GM21360 (cell line): ENCODE results near the gene RNF144A.

Experiments used
- ATAC-seq: cut with Tn5 transposase; IDR thresholded peaks from one replicate; pipeline ENCODE4 v1.9.1; 2021; ENCODE audit warnings: mild to moderate bottlenecking, moderate library complexity; ENCODE audit not compliant: unreplicated experiment

Gene RNF144A

DNA sequence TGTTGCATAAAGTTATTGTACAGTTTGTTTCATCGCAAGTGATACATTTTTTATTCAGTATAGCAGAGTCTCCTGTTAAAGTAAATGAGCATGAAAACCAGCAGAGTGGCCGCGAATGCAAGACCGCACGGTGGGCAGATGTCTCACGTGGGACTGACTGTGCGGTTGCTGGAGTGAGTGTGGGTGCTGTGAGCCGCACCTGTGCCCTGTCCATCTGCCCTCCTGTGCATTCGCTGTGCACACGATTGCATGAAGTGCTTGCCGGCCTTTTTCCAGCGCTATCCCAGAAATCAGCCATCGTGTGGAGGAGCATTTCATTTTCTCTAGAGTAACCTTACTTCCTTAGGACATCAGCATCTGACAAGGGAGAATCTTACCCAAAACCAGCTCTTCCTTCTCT is 118.7 kb downstream of the RNF144A start:
- no peak for ATAC-seq

DNA sequence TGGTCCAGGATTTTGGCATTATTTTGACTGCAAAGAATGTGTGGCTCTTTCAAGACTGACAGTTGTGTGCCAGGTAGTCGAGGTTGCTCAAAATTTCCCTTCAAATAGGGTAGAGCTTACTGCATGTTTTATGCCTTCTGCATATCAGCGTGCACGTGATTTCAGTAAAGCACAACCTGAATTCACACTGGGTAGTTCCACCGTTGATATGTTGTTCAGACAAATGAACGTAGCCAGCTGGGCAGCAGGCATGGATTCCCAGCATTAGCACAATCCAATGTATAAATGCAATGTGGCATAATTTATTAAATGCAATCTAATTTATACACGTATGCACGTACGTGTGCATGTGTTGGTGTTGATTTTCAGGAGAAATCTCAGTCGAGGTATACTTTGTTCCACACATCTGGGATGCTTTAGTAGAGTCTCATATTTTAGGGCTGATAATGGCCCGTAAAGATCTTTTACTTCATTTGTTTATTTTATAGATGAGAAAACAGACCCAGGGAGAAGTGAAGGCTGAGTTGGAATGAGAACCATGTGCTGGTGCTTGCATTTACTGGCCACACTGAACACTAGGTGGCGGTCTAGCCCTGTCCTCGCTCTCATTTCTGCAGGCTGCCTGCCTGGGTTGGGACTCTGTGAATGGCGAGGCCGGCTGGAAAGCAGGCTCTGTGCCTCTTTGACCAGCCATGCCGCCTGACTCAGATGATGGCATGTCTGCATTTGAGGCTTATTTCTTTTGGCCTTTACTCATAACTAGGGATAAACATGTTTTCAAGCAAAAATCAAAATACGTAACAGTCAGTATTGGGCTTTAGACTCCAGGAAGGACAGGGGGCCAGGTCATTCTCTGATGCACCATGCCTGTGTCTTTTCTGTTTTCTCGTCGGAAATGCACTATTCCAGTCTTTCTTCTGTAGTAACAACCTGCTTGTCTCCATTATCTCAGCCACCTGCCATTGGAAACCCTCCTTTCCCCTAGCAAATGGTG is 120.4 kb downstream of the RNF144A start:
- ATAC-seq: peak; percentile 88

DNA sequence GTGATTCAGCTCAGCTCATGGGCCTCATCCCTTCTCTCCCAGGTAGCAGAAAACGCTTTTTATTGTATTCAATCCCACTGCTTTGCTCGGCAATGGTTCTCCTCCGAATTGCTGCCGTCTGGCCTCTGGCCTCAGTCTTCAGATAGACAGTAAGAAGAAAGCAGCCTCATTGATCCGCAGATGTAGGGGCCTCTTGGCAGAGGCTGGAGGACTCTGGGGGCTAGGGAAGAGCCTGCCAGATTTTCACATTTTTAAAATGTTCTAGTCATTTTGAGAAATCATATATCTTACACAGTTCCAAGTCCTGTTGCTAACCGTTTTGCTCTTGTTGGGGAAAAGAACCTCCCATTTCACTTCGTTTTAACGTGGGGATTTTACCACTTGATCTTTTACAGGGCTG is 123.3 kb downstream of the RNF144A start:
- ATAC-seq: no peak

DNA sequence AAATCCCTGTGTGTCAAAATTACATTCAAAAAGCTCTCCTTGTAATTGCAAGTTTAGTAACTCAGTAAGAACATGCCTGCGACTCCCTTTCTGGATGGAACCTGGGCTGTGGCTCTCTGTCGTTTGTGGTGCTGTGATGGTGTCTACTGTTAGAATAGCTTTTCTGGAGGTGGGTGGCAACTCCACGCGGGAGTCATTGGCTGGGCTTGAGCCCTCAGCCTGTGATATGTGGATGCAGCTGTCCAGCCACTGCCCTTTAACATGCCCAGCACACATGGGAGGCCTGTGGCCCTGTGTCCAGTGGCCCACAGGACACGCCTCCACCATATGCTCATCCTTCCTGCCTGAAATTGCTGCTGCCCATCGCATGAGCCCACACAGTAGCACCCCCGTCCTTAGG is 124.2 kb downstream of the RNF144A start:
- ATAC-seq: no peak

DNA sequence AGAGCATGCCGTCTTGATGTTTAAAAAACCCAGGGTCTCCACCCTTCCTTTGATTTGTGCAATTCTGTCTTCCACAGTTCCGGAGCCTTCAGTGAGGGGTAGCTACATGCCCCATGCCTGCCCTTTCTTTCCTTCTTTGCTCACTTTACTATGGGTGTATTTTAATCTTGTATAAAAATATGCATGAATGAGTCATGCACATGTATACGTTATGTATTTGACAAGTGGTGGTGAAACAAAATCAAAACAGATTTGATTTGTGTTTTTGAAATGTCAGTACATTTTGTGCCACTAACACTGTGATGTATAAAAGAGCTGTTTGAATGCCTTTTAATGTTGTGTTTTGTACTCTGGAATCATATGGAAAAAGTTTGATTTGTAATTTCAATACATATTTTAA is 126.5 kb downstream of the RNF144A start:
- no peak for ATAC-seq

DNA sequence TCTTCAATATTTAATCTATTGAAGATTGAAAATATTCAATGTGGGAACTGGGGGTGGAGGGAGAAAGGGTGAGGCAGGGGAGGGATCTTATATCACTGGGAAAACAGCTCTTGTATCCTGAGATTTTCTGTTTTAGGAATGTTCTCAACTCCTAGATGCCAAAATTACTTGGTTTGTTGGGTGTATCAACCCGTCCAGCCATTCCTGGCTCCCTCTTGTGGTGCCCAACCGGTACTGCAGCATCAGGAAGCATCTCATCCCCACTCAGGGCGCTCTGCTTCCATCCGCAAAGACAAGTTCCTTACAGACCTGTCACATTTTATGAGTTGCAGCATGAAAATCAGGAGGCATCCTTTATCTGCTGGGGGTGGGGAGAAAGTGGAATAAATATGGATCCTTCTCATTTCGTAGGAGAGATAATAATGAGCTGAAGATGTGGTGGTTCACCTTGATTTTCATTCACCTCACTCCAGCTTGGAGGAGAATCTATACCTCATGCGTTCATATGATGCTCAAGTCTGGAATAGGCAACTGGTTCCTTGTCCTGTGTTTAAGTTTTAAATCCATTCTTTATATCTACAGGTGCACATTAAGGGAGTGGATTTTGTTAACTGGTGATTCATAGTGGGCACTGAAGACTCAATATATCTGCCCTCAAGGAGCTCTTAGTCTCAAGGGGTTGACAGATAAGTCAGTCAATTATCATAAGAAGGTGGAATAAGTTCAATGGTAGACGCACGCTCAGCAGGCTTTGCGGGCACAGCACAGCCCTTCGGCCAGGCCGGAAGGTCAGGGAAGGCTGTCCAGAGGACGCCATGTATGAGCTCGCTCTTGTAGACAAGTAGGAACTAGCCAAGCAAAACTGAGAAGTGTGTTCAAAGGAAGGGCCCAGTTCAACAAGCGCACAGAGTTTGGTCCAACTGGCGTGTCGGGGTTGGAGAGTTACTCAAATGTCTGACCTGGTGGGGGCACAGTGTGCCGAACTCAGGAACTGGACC is 127.3 kb downstream of the RNF144A start:
- peak; percentile 60 for ATAC-seq

DNA sequence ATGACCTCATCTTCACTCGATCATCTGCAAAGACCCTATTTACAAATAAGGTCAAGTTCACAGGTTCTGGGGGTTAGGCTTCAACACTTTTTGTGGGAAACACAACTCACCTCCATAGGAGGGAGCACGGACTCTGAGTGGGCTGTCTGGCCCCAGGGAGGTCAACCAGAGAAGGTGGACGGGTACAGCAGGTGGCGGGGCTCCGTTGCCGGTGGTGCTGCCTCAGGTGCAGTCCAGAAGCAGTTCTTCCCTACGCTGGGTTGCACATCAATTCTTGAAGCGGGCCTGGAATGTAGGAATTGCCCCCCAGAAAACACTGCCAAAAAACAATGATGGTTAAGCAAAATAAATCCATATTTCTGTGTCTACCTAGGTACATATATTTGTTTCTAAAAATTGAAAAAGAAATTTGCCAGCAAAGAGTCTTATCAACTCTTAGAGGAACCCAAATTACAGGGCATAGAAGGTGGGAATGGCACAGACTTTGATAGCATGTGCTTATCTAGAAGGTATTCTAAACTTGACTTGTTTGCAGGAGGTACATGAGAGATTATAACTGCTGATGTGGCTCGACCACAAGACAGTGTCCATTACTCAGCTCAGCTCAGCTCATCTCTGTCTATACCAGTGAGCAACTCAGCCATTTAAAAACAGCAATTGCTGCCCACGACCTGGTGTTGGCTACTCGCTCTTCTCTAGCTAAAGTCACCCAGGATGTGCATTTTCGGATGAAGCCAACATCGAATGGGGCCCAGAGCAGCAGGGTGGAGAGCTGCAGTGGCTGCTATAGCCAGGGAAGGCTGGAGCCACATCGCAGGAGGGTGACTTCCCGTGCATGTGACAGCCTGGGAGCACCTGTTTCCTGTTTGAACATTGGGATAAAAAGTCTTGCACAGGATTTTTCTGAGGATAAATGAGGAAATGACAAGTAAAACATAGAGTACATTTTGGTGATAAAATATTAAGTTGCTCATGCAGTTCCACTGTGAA is 128.7 kb downstream of the RNF144A start:
- ATAC-seq: no peak

DNA sequence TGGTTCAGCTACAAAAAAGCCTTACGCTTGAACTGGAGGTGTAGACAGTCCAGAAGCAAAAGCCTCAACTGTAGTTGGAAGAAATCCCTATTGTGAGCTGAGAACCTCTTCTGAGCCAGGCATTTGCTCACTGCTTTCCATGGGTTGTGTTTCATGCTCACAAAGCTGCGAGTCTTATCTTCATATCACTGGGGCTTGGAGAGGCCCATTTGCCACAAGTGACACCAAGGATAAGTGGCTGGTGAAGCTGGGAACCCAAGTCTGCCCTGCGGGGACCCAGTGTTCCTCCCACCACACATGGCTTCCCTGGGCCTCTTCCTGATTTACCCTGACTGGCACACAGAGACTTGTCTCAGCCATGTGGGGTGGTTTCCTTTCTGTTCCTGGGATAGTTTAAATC is 130.4 kb downstream of the RNF144A start:
- no peak for ATAC-seq

DNA sequence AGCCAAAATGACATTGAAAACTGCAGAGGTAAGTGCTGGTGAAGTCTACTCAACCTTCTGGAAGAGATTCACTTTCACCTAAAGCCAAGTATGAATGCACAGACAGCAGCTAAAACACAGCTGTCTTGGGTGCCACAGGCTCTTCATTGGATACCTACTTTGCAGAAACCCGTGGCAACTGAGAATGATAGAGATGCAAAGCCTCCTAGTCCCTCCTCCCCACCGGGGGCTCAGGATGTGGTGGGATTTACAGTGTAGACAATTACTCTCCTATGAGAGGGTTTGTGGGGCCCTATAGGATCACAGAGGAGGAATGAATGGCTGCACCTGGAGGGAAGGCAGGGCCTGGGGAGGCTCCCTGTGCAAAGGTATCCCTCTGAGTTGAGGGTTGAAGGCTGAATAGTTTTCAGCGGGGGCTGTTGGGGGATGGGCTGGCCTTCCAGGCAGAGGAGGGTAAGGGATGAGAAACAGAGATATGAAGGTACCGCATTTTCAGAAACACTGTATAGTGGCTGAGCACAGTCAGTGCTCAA is 131.6 kb downstream of the RNF144A start:
- no peak for ATAC-seq

DNA sequence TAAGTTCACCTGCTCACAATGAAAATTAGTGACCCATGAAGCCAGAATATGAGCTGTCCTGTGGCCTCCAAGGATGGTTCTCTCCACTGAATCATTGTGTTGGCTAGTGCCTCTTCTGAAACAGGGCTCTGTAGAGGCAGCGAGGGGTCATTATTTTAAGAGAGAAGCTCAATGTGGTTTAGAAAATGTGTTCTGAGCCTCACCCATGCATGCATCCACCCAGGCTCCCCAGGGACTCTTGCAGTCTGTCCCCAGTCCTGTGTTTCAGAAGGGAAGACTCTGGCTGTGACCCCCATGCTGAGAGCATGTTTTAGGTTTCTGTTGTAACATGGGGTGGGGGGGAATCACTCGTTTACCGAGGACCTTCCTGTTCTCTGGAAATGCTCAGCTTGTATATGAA is 135.2 kb downstream of the RNF144A start:
- ATAC-seq: peak; percentile 89

DNA sequence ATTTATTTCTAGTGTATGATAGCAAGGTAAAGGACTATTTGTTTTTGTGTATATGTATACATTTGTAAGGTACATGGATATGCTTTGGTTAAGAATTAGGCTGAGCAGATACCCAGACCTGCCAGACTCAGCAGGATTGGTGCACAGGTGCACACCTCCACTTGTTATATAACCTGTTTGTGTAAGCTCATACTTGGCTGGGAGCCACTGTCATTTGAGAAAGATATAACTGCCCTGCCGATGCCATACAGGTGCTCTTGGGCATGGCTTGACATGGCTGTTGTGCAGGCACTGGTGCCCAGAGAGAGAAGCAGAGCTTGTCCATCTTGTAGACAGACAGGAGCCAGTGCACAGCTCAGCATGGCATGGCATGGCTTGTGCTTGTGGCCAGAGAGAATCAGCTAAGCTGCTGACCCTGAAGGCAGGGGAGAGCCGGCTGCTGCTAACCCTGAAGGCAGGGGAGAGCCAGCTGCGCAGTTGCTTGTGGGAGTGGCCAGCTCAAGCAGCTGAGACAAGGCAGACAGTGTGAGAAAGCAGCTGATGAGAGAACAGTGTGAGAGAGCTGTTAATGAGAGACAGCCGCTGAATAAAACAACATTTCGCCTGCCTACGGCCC is 136.5 kb downstream of the RNF144A start:
- ATAC-seq: no peak

DNA sequence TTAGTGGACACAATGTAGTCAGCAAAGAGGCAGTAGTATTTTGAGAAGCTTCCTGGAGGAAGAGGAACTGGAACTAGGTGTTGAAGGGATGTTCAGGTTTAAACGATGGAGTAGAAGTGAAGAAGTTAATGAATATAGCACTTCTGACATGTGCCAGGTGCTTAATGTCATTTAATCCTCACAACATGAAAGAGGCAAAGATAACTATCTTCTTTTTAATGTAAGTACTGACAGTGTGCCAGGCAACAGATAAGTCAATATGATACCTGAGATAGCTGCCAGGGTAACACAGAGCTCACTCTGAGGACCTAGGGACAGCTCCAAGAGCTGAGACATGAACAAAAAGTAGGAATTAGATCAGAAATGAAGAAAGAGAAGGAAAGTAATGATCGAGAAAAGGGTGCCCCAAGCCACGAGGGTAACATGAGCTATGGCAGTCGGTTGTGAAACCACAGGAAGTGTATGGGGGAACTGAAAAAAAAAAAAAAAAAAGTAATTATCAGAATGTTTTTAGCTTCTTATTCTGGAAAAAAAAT is 140.7 kb downstream of the RNF144A start:
- ATAC-seq: no peak

DNA sequence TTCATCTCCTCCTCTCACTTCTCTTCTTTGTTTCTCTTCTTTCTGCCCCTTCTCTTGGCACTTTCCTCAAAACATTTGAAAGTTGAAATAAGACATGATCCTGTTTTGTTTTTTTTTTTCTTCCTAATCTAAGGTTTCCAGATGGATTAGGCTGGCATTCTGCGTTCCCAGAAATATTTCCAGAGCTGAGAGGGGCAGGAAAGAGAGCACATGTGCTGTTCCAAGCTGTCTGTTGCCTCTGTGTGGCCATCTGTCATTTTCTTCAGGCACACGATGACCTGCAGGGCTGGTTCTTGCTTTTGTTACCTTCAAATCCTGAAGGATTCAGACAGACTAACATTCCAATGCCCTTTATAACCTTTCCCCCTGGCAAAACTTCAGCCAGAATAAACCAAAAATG is 142.9 kb downstream of the RNF144A start:
- ATAC-seq: no peak

DNA sequence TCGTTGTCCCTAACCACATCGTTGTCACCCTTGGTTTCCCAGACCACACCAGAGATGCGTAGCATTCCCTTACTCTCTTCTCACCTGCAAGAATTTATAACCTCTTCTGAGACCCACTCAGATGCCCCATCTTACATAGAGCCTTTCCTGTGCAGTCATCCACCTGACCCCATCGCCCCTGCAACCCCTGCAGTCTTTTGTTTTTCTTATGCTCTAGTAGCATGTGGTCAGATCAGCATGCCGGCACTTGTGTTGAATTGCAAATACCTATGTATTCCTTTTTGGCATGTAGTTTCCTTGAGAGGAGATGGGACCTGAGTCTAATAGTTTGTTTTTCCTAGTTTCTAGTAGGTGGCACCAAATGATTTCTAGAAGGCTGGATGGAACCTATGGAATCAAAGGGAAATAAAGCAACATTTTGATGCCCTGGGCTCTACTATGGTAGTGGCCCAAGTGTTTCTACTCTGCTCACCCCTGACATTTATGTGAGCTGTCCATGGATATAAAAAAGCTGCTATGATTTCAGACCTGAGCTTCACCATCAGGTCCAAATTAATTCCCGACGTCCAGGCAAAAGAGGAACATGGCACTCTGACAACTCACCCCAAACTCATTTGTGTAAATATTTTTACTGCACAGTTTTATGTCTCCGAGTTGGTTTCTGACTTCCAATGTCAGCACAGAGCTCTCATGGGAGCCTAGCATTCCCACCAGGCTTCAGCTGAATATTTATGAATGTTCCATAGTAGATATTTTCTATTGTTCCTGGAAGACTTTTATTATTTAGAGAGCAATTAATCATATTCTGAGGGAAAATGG is 143.6 kb downstream of the RNF144A start:
- ATAC-seq: no peak

DNA sequence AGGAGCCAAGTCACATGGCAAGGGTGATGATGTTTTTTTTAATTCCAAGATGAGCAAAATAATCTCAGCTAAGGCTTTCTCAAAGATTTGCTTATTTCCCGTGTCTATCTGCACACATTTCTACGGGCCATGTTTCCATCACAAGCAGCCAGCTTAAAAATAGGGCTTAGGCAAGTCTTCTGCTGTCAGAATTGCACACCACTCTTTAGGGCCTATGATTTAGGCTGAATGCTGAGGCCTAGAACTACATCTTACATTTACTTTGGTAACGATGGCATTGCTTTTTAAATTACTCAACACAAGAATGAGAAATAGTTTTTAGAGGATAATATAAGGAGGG is 144.2 kb downstream of the RNF144A start:
- no peak for ATAC-seq

DNA sequence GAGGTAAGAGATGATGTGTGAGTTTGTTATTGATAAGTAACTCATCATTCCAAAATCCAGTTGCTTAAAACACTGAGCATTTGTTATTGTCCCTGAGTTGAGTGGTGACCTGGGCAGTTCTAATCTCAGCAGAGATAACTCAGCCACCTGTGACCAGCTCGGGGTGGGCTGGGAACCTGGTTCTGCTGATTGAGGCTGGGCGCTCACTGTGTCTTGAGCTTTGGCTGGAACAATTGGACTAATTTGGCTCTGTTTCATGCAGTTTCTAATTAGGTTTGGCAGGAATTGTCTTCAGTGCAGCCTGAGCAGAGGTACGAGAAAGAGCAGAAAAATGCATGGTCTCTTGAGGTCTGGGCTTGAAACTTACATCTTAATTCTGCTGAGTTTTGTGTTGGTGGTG is 144.7 kb downstream of the RNF144A start:
- no peak for ATAC-seq

DNA sequence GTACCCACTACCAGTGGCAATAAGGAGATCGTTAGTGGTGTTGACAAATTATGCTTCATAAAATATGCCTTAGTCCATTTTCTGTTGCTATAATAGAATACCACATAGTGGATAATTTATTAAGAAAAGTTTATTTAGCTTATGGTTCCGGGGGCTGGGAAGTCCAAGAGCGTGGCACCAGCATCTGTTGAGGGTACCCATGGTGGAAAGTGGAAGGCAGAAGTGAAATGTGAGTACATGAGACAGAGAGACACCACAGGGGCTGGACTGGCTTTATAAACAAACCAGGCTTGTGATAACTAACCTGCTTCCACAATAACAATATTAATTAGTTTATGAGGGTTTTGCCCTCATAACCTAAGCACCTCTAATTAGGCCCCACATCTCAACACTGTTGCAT is 146.6 kb downstream of the RNF144A start:
- no peak for ATAC-seq

DNA sequence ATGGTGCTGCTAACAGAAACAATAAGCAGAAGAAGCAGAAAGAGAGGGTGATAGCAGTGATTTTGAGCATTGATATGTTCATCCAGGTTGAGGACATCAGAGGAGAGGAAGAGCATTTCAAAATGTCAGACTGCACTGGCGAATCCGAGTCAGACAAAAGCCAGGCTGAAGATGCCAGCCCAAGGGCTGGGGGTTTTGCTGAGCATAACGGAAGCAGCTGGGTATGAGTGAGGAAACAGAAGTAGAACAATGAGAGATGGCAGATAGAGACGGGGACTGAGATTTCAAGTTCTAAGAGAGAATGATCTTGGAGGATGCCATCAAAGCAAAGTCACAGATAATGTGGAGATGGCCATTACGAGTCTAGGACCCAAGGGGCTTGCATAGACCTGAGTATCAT is 151.2 kb downstream of the RNF144A start:
- ATAC-seq: no peak

DNA sequence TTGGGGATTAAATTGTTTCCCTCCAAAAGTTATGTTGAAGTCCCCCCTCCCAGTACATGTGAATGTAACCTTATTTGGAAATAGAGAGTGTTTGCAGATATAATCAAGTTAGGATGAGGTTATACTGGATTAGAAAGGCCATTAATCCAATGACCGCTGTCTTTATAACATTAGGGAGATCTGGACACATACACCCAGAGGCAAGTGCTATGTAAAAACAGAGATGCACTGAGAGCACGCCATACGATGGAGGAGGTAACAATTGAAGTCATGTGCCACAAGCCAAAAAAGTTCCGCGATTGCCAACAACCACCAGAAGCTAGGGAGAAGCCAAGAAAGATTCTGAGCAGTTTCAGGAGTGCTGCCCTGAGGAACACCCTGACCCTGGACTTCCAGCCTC is 153.3 kb downstream of the RNF144A start:
- ATAC-seq: no peak
